Measurements from ENCODE around the gene USP17L22. TPM values are rescaled to one million over a fixed set of nuclear protein-coding genes. Genes with fewer than 3 reads are reported as not detected.

Gene USP17L22
- total RNA-seq, 2 experiments from 2014 or later: not detected

Other genes with a start within 250 kb of the USP17L22 start
- gene FAM90A26, start 97.2 kb upstream of the USP17L22 start, total RNA-seq: not detected
- gene USP17L10, start 57.0 kb upstream of the USP17L22 start, total RNA-seq: not detected
- not detected for gene USP17L11, start 52.2 kb upstream of the USP17L22 start, total RNA-seq
- not detected for gene USP17L12, start 47.5 kb upstream of the USP17L22 start, total RNA-seq
- gene USP17L13, start 42.7 kb upstream of the USP17L22 start, total RNA-seq: not detected
- not detected for gene USP17L15, start 33.2 kb upstream of the USP17L22 start, total RNA-seq
- not detected for gene USP17L17, start 23.7 kb upstream of the USP17L22 start, total RNA-seq
- not detected for gene USP17L18, start 19.0 kb upstream of the USP17L22 start, total RNA-seq
- not detected for gene USP17L19, start 14.2 kb upstream of the USP17L22 start, total RNA-seq
- not detected for gene USP17L20, start 9.5 kb upstream of the USP17L22 start, total RNA-seq
- gene USP17L21, start 4.7 kb upstream of the USP17L22 start, total RNA-seq: not detected
- gene USP17L24, start 57.5 kb downstream of the USP17L22 start, total RNA-seq: not detected
- gene USP17L25, start 62.3 kb downstream of the USP17L22 start, total RNA-seq: not detected
- not detected for gene USP17L26, start 67.0 kb downstream of the USP17L22 start, total RNA-seq
- gene USP17L5, start 71.8 kb downstream of the USP17L22 start, total RNA-seq: not detected
- gene USP17L27, start 76.5 kb downstream of the USP17L22 start, total RNA-seq: not detected
- not detected for gene USP17L28, start 81.3 kb downstream of the USP17L22 start, total RNA-seq
- not detected for gene USP17L29, start 86.0 kb downstream of the USP17L22 start, total RNA-seq
- not detected for gene USP17L30, start 95.5 kb downstream of the USP17L22 start, total RNA-seq
- gene DEFB131A, start 176.8 kb downstream of the USP17L22 start, total RNA-seq: not detected

Measured in activated naive CD8-positive, alpha-beta T cell treated with anti-CD3 and anti-CD28 coated beads for 36 hours (primary cell).